Neural cell (in vitro differentiated cells): ENCODE measurements around the gene PARP1. TPM values are rescaled to one million over a fixed set of nuclear protein-coding genes. Genes with fewer than 3 reads are reported as not detected.

Experiments
- H2AFZ ChIP-seq: fragments of 200-600, 300-800 bp; sonication (generic), shearing (Covaris generic); 2 replicates; pipeline ENCODE4 v1.6.0; 2014; ENCODE audit warnings: low read depth, mild to moderate bottlenecking, antibody characterized with exemption, low read length, moderate library complexity
- H3F3A ChIP-seq: fragments of 200-600 bp; shearing (Covaris generic); 2 replicates; pipeline ENCODE4 v1.6.1; 2016; ENCODE audit warnings: mild to moderate bottlenecking, moderate library complexity, mixed read lengths, antibody characterized with exemption, low read length; ENCODE audit not compliant: insufficient read depth, poor library complexity, severe bottlenecking
- H3K27ac ChIP-seq: fragments of 200-600, 300-800 bp; sonication (generic), shearing (Covaris generic); 2 replicates; pipeline ENCODE4 v1.5.1; 2014; ENCODE audit warnings: mild to moderate bottlenecking, low read length, moderate library complexity
- H3K27me3 ChIP-seq: fragments of 300-800, 200-600 bp; sonication (generic), shearing (Covaris generic); 2 replicates; pipeline ENCODE4 v1.6.0; 2014; ENCODE audit warnings: mild to moderate bottlenecking, low read depth, low read length, moderate library complexity; ENCODE audit not compliant: insufficient read depth
- H3K36me3 ChIP-seq: fragments of 300-800, 200-600 bp; sonication (generic), shearing (Covaris generic); 2 replicates; pipeline ENCODE4 v1.5.1; 2014; ENCODE audit warnings: mild to moderate bottlenecking, antibody characterized with exemption, low read length, moderate library complexity; ENCODE audit not compliant: insufficient read depth
- H3K4me2 ChIP-seq: fragments of 300-800, 200-600 bp; sonication (generic), shearing (Covaris generic); 2 replicates; pipeline ENCODE4 v1.6.0; 2014; ENCODE audit warnings: mild to moderate bottlenecking, low read length
- H3K4me3 ChIP-seq: fragments of 300-800, 200-600 bp; sonication (generic), shearing (Covaris generic); 2 replicates; pipeline ENCODE4 v1.5.1; 2014; ENCODE audit warnings: mild to moderate bottlenecking, low read length, moderate library complexity
- H3K79me2 ChIP-seq: fragments of 200-600 bp; shearing (Covaris generic); replicated peaks from 2 replicates; pipeline ENCODE4 v1.6.0; 2014; ENCODE audit warnings: mild to moderate bottlenecking, low read length, moderate library complexity; ENCODE audit not compliant: insufficient read depth
- H3K9ac ChIP-seq: fragments of 300-800, 200-600 bp; sonication (generic), shearing (Covaris generic); 2 replicates; pipeline ENCODE4 v1.6.1; 2016; ENCODE audit warnings: mild to moderate bottlenecking, low read length, mixed read lengths
- H3K9me2 ChIP-seq: fragments of 200-600 bp; shearing (Covaris generic); 2 replicates; pipeline ENCODE4 v1.6.1; 2016; ENCODE audit warnings: mild to moderate bottlenecking, low read length, mixed read lengths; ENCODE audit not compliant: insufficient read depth
- H3K9me3 ChIP-seq: fragments of 200-600, 300-800 bp; sonication (generic), shearing (Covaris generic); 2 replicates; pipeline ENCODE4 v1.6.1; 2016; ENCODE audit warnings: mild to moderate bottlenecking, mixed run types, low read length, moderate library complexity, mixed read lengths
- H4K20me1 ChIP-seq: fragments of 200-600 bp; shearing (Covaris generic); 2 replicates; pipeline ENCODE4 v1.6.1; 2016; ENCODE audit warnings: mild to moderate bottlenecking, mixed run types; ENCODE audit not compliant: insufficient read depth
- CTCF ChIP-seq: fragments of 450-650 bp; IDR thresholded peaks from 2 replicates; pipeline ENCODE4 v1.5.1; 2014; ENCODE audit warnings: antibody characterized with exemption, mild to moderate bottlenecking, moderate library complexity; ENCODE audit not compliant: poor library complexity, severe bottlenecking
- EP300 ChIP-seq: fragments of 450-650 bp; conservative IDR thresholded peaks from 2 replicates; pipeline ENCODE4 v1.6.1; 2014; ENCODE audit warnings: antibody characterized with exemption, mild to moderate bottlenecking, moderate library complexity; ENCODE audit not compliant: poor library complexity, severe bottlenecking
- EZH2 ChIP-seq: fragments of 200-600, 300-800 bp; shearing (Covaris generic), sonication (generic); IDR thresholded peaks from 2 replicates; pipeline ENCODE4 v1.6.1; 2014; ENCODE audit warnings: antibody characterized with exemption, low read length, borderline replicate concordance, mild to moderate bottlenecking; ENCODE audit not compliant: insufficient read depth, poor library complexity, severe bottlenecking
- MXI1 ChIP-seq: fragments of 450-650 bp; conservative IDR thresholded peaks from 2 replicates; pipeline ENCODE4 v1.6.1; 2014; ENCODE audit warnings: antibody characterized with exemption, mild to moderate bottlenecking; ENCODE audit not compliant: poor library complexity, severe bottlenecking
- POLR2AphosphoS5 ChIP-seq: IDR thresholded peaks from 2 replicates; pipeline ENCODE4 v1.6.1; 2012
- RAD21 ChIP-seq: fragments of 450-650 bp; conservative IDR thresholded peaks from 2 replicates; pipeline ENCODE4 v1.6.1; 2014; ENCODE audit warnings: antibody characterized with exemption, mild to moderate bottlenecking, moderate library complexity
- REST ChIP-seq: IDR thresholded peaks from 2 replicates; pipeline ENCODE4 v1.6.1; 2012; ENCODE audit warnings: borderline replicate concordance
- SMC3 ChIP-seq: fragments of 450-650 bp; conservative IDR thresholded peaks from 2 replicates; pipeline ENCODE4 v1.6.1; 2014; ENCODE audit warnings: antibody characterized with exemption, mild to moderate bottlenecking, moderate library complexity; ENCODE audit not compliant: poor library complexity
- TAF1 ChIP-seq: IDR thresholded peaks from 2 replicates; pipeline ENCODE4 v1.6.1; 2012; ENCODE audit warnings: low read depth
- polyA plus RNA-seq: library from polyadenylated mRNA; depleted of rRNA; stranded (reverse); fragments of >200 nt; gene quantifications from 2 replicates; pipeline ENCODE4 v1.2.3, GENCODE V29; 2014

Gene PARP1
- polyA plus RNA-seq, 1 donor from 2014 or later = 112 TPM

- Histone ChIP-seq H2AFZ (no peak overlapping the region), H3K36me3 (no peaks in the 10 kb centered on the region), H3K9ac (no peak overlapping the region), H3K27me3 (no peaks in the 10 kb centered on the region), H3F3A (no peaks in the 10 kb centered on the region), H3K4me3 (no peak overlapping the region), H3K79me2 (peaks cover 18% of the 10 kb centered on the region), H4K20me1 (no peaks in the 10 kb centered on the region), H3K9me3 (no peaks in the 10 kb centered on the region), H3K9me2 (no peaks in the 10 kb centered on the region), H3K27ac (no peak overlapping the region), H3K4me2 (no peak overlapping the region)
- TF ChIP-seq TAF1 (no peak), EP300 (no peak), CTCF (no peak), RAD21 (no peak), MXI1 (no peak), SMC3 (no peak), EZH2 (no peak), REST (no peak), POLR2AphosphoS5 (no peak)
Measured at GRCh38 chr1:226311376-226311775, 96.5 kb downstream of the PARP1 start.

Other genes starting within 250 kb of the PARP1 start
- 27.6 and 30.8 TPM in 2 replicates for gene ACBD3, start 221.4 kb downstream of the PARP1 start, polyA plus RNA-seq
- not detected in 2 replicates for gene MIXL1, start 184.4 kb downstream of the PARP1 start, polyA plus RNA-seq
- gene LIN9, start 98.9 kb downstream of the PARP1 start, polyA plus RNA-seq = 11.0 and 11.9 TPM in 2 replicates
- gene STUM, start 140.7 kb upstream of the PARP1 start, polyA plus RNA-seq = 0.44 and 0.52 TPM in 2 replicates